Lung (tissue), 12 donors: ENCODE results near the gene MAPKAPK5. TPM values are rescaled to one million over a fixed set of nuclear protein-coding genes. Genes with fewer than 3 reads are reported as not detected.
"Not testable (repeated sequence)": the region's sequence is repeated elsewhere in the genome, so short reads cannot be mapped to it uniquely, and the experiment has no call there.

ENCODE experiments used
- ATAC-seq: fragments of 200-7000 bp; cut with Tn5 transposase; one replicate; pipeline ENCODE4 v1.9.1; 2020; ENCODE audit warnings: moderate number of reproducible peaks; ENCODE audit not compliant: insufficient read depth, low FRiP score
- DNase-seq, 3 donors: peaks; one replicate each; pipeline ENCODE4 v3.0.0-alpha.2; 2013 to 2017
- H3K27ac ChIP-seq, 2 donors: one replicate each; pipeline ENCODE4 v1.5.1; 2013; ENCODE audit warnings: mild to moderate bottlenecking in 2 of 2, moderate library complexity in 2 of 2, control low read depth in 1 of 2, inconsistent platforms in 1 of 2, low read depth in 1 of 2, low read length in 1 of 2
- H3K27me3 ChIP-seq, 3 donors: one replicate each; pipeline ENCODE4 v1.5.1; 2013; ENCODE audit warnings: low read length in 2 of 3; ENCODE audit not compliant: control insufficient read depth in 3 of 3, insufficient read depth in 3 of 3
- H3K36me3 ChIP-seq, 4 donors: one replicate each; pipeline ENCODE4 v1.5.1; 2013; ENCODE audit warnings: low read length in 4 of 4, mild to moderate bottlenecking in 1 of 4, moderate library complexity in 1 of 4; ENCODE audit not compliant: control insufficient read depth in 4 of 4, insufficient read depth in 4 of 4
- H3K4me1 ChIP-seq, 5 donors: one replicate each; pipeline ENCODE4 v1.5.1; 2013; ENCODE audit warnings: low read length in 5 of 5, mild to moderate bottlenecking in 2 of 5, moderate library complexity in 1 of 5; ENCODE audit not compliant: control insufficient read depth in 5 of 5, insufficient read depth in 5 of 5
- H3K4me3 ChIP-seq: one replicate; pipeline ENCODE4 v1.5.1; 2013; ENCODE audit warnings: mild to moderate bottlenecking, control low read depth, moderate library complexity
- H3K9ac ChIP-seq, 2 donors: one replicate each; pipeline ENCODE4 v1.5.1; 2013; ENCODE audit warnings: low read length in 2 of 2, control low read depth in 1 of 2; ENCODE audit not compliant: insufficient read depth in 1 of 2
- H3K9me3 ChIP-seq, 4 donors: one replicate each; pipeline ENCODE4 v1.5.1; 2013; ENCODE audit warnings: low read length in 3 of 4, mild to moderate bottlenecking in 1 of 4, moderate library complexity in 1 of 4; ENCODE audit not compliant: control insufficient read depth in 4 of 4, insufficient read depth in 3 of 4
- WGBS, 2 donors: extraction: QIAGEN DNeasy Blood & Tissue Kit; methylation state at CpG; one replicate each; pipeline ENCODE4 v1.1.7; 2013; 5-methylcytosine and 5-hydroxymethylcytosine counted together
- polyA plus RNA-seq, 2 donors: library from polyadenylated mRNA; stranded (reverse); fragments of 200-250 nt; gene quantifications; one replicate each; pipeline ENCODE4 v1.2.1, GENCODE V29; 2013
- total RNA-seq, 2 donors: library from RNA; depleted of rRNA in 1 of 2; stranded (reverse); fragments of >200 nt in 1 of 2; gene quantifications; one replicate each; pipeline ENCODE4 v1.2.1, GENCODE V29; 2014 to 2021
- TF ChIP-seq, protein P1 (sequence below): IDR thresholded peaks from 2 replicates; pipeline ENCODE4 v1.5.1; 2012; ENCODE audit warnings: mild to moderate bottlenecking; ENCODE audit errors: control extremely low read depth, extremely low read depth
- donor health status: control.
- donor health status: control.
- donor health status: Bipolar disorder and iron deficiency.
- donor health status: healthy.
- donor health status: DM: yes; HTN: yes; CAD: no.

Gene MAPKAPK5
- total and polyA plus RNA-seq, 4 donors = 15.4 to 46.3 (median 37.2) TPM

- no peak overlapping the region for H3K27ac ChIP-seq
- H3K9ac ChIP-seq = no peak overlapping the region
- no peaks in the 10 kb centered on the region for H3K36me3 ChIP-seq
- no peak for DNase-seq
- ATAC-seq = no peak
- H3K4me1 ChIP-seq = peaks cover 0 to under 1% (median 0%) of the 10 kb centered on the region in 5 donors
- no peak overlapping the region for H3K4me3 ChIP-seq
- H3K9me3 ChIP-seq = no peaks in the 10 kb centered on the region
- 89 to 95% methylated on average over 8 of the region's 8 CpGs for WGBS, 2 donors
- TF ChIP-seq, protein P1, sequence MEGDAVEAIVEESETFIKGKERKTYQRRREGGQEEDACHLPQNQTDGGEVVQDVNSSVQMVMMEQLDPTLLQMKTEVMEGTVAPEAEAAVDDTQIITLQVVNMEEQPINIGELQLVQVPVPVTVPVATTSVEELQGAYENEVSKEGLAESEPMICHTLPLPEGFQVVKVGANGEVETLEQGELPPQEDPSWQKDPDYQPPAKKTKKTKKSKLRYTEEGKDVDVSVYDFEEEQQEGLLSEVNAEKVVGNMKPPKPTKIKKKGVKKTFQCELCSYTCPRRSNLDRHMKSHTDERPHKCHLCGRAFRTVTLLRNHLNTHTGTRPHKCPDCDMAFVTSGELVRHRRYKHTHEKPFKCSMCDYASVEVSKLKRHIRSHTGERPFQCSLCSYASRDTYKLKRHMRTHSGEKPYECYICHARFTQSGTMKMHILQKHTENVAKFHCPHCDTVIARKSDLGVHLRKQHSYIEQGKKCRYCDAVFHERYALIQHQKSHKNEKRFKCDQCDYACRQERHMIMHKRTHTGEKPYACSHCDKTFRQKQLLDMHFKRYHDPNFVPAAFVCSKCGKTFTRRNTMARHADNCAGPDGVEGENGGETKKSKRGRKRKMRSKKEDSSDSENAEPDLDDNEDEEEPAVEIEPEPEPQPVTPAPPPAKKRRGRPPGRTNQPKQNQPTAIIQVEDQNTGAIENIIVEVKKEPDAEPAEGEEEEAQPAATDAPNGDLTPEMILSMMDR = no peak
- H3K27me3 ChIP-seq = no peaks in the 10 kb centered on the region
These were observed 23.7 kb upstream of the MAPKAPK5 start for GRCh38 chr12:111818340-111818739.

DNA sequence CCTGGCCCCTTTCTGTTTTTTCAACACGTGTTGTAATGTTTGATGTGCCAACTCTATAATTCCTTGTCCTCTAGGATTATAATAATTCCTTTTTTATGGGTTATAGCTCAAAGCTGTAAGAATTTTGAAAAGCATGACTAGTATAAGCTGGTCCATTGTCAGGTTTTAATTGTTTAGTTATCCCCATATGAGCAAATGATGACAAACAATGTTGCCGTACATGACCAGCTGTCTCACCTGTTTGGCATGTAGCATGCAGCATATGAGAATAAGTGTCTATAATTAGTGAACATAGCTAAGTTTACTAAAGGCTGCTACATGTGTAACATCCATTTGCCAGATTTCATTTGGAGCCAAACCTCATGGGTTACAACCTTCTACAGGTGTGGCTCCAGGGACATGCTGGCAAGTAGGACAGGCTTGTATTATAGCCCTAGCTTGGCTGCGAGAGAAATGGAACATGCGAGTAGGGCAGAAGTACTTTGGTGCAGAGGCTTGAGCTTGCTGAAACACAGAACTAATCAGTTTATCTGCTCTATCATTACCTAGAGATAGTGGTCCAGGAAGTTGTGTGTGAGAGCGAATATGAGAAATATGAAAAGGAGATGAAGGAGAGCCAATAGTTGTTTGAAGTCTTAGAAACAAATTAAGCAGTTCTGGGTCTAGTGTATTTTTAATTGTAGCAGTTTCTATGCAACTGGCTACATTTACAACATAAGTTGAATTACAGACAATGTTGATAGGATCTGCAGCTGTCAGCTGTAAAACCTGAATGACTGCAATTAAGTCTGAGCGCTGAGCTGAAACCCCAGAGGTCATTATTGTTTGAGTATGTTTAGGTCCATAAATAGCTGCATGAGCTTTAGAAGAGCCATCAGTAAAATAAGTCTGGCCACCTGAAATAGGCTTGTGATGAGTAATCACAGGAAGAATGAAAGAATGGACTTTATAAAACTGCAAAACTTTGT, 22.6 kb upstream of the MAPKAPK5 start:
- 79 to 85% methylated on average over 6 of the region's 6 CpGs for WGBS, 2 donors
- DNase-seq (no peak), ATAC-seq (no peak)
- Histone ChIP-seq H3K9ac (no peak overlapping the region), H3K27me3 (no peaks in the 10 kb centered on the region), H3K27ac (no peak overlapping the region), H3K4me3 (no peak overlapping the region), H3K9me3 (no peaks in the 10 kb centered on the region), H3K36me3 (no peaks in the 10 kb centered on the region), H3K4me1 (no peaks in the 10 kb centered on the region)
- TF ChIP-seq, protein P1 = no peak

DNA sequence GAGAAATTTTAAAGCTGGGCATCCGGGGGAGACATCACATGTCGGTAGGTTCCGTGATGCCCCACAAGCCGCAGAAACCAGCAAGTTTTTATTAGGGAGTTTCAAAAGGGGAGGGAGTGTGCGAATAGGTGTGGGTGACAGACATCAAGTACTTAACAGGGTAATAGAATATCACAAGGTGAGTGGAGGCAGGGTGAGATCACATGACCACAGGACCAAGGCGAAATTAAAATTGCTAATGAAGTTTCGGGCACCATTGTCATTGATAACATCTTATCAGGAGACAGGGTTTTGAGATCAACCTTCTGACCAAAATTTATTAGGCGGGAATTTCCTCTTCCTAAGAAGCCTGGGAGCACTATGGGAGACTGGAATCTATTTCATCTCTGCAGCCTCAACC, 21.2 kb upstream of the MAPKAPK5 start:
- H3K27me3 ChIP-seq, H3K4me1 ChIP-seq, H3K27ac ChIP-seq, H3K9ac ChIP-seq, H3K36me3 ChIP-seq, H3K9me3 ChIP-seq, ATAC-seq, H3K4me3 ChIP-seq, DNase-seq: not testable (repeated sequence)
- 89 to 95% methylated on average over 8 of the region's 8 CpGs for WGBS, 2 donors

DNA sequence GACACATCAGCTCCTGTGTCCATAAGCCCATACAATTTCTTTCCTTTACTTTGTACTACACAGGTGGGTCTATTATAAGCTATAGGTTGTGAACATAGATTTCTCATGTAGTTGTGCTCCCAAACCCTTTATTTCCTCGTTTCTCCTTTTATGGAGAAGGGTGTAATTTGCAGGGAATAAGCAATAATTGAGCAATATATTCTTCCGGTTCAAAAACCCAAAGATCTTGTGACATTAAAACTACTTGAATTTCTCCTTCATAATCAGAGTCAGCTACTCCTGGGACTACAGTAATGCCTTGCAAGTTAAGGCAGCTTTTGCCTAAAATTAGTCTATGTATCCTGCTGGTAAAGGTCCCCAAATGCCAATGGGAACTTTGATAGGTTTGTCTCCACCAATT, 19.1 kb upstream of the MAPKAPK5 start:
- no peak overlapping the region for H3K27ac ChIP-seq
- 17 to 30% methylated on average over 2 of the region's 2 CpGs for WGBS, 2 donors
- H3K4me1 ChIP-seq = no peaks in the 10 kb centered on the region
- no peak for DNase-seq
- H3K9ac ChIP-seq = no peak overlapping the region
- ATAC-seq = no peak
- TF ChIP-seq, protein P1 = no peak
- H3K27me3 ChIP-seq = no peaks in the 10 kb centered on the region
- no peaks in the 10 kb centered on the region for H3K9me3 ChIP-seq
- H3K4me3 ChIP-seq = no peak overlapping the region
- no peaks in the 10 kb centered on the region for H3K36me3 ChIP-seq
